Measurements from ENCODE around the gene GCH1.
"Not testable (repeated sequence)": the region's sequence is repeated elsewhere in the genome, so short reads cannot be mapped to it uniquely, and the experiment has no call there.

Gene GCH1

DNA sequence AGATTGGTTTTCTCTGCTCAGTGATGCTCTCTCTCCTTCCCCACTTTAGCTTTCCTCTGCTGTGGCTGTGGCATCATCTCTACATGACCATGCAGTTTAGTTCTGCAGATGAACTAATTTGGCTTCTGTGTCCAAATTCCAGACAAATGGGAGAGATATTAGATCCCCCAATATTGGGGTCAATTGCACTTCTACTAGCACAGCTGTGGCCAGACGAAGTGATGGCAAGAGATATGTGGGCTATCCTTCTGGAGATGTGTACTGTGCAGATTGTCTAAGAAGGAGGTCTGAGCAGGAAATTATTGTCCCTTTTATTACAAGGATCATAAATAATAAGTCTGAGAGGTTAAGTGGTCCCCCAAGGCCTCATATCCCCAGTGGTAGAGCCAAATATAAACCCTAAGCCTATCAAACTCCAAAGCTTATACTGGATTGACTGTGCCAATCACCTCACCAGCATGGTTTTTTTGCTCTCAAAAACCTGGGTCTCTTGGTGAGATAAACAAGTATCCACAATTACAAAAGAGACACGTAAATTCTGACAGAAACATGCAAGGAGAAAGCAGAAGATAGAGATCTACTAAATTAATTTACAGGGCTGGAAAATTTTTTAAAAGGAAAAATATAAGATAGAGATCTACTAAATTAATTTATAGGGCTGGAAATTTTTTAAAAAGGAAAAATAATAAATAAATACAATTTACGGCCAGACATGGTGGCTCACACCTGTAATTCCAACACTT lies 29.1 kb upstream of the GCH1 start:
- Histone ChIP-seq H3K9ac (no peak overlapping the region), H3K4me2 (ENCODE audit: low read length) (no peak overlapping the region), H3K79me2 (no peaks in the 10 kb centered on the region), H3K27ac (no peak overlapping the region), H3K4me1 (no peaks in the 10 kb centered on the region), H3K9me3 (ENCODE audit: control insufficient read depth, low read length) (no peaks in the 10 kb centered on the region), H3K36me3 (ENCODE audit: control insufficient read depth, insufficient read depth, low read length) (no peaks in the 10 kb centered on the region), H2AFZ (no peak overlapping the region), H3K27me3 (ENCODE audit: control insufficient read depth, insufficient read depth, low read length) (no peaks in the 10 kb centered on the region), H3K4me3 (ENCODE audit: low read depth, low read length) (no peak overlapping the region)
- TF ChIP-seq, protein P1, sequence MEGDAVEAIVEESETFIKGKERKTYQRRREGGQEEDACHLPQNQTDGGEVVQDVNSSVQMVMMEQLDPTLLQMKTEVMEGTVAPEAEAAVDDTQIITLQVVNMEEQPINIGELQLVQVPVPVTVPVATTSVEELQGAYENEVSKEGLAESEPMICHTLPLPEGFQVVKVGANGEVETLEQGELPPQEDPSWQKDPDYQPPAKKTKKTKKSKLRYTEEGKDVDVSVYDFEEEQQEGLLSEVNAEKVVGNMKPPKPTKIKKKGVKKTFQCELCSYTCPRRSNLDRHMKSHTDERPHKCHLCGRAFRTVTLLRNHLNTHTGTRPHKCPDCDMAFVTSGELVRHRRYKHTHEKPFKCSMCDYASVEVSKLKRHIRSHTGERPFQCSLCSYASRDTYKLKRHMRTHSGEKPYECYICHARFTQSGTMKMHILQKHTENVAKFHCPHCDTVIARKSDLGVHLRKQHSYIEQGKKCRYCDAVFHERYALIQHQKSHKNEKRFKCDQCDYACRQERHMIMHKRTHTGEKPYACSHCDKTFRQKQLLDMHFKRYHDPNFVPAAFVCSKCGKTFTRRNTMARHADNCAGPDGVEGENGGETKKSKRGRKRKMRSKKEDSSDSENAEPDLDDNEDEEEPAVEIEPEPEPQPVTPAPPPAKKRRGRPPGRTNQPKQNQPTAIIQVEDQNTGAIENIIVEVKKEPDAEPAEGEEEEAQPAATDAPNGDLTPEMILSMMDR (IDR thresholded peaks at IDR 0.05): no peak

DNA sequence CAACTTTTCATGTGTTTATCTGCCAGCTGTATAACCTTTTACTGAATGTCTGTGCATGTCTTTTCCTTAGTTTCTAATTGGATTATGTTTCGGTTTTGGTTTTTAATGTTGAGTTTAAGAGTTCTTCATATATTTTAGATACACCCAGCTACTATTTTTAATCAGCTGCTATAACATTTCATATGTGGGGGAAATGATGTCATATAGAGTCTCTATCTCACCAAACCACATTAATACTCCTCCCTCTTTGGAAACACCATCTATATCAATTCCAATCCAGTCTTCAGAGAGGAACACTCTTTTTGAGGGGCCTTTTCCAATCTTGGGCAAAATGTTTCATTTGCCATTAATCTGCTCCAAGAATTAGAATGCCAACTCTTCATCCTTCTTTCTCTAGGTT lies 28.5 kb upstream of the GCH1 start:
- no peaks in the 10 kb centered on the region for H3K9me3 ChIP-seq (ENCODE audit: control insufficient read depth, low read length)
- no peaks in the 10 kb centered on the region for H3K36me3 ChIP-seq (ENCODE audit: control insufficient read depth, insufficient read depth, low read length)
- no peak overlapping the region for H3K27ac ChIP-seq
- H3K4me2 ChIP-seq (ENCODE audit: low read length): no peak overlapping the region
- no peaks in the 10 kb centered on the region for H3K4me1 ChIP-seq
- no peak overlapping the region for H3K9ac ChIP-seq
- no peak overlapping the region for H3K4me3 ChIP-seq (ENCODE audit: low read depth, low read length)
- H2AFZ ChIP-seq: no peak overlapping the region
- no peaks in the 10 kb centered on the region for H3K79me2 ChIP-seq
- TF ChIP-seq, protein P1 (IDR thresholded peaks at IDR 0.05): no peak
- H3K27me3 ChIP-seq (ENCODE audit: control insufficient read depth, insufficient read depth, low read length): no peaks in the 10 kb centered on the region

DNA sequence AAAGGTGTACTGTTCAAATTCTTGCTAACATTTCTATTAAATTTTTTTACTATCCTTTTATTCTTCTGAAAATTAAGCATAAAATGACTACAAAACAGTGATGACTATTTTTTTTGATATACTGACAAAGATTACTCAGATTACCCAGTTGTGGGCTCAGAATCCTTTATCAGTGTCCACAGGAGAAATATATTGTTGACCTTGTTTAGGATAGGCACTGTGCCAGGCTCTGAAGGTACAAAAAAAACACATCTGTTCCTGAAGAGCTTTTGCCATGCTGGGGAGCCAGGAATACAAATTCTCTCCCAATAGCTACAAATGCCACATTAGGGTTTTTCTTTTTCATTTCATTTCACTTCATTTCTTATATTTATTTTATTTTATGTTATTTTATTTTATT lies 26.9 kb upstream of the GCH1 start:
- H3K79me2 ChIP-seq: no peaks in the 10 kb centered on the region
- H3K9ac ChIP-seq: no peak overlapping the region
- TF ChIP-seq, protein P1 (IDR thresholded peaks at IDR 0.05): no peak
- H3K9me3 ChIP-seq (ENCODE audit: control insufficient read depth, low read length): no peaks in the 10 kb centered on the region
- no peak overlapping the region for H3K27ac ChIP-seq
- no peak overlapping the region for H2AFZ ChIP-seq
- no peak overlapping the region for H3K4me3 ChIP-seq (ENCODE audit: low read depth, low read length)
- no peaks in the 10 kb centered on the region for H3K27me3 ChIP-seq (ENCODE audit: control insufficient read depth, insufficient read depth, low read length)
- no peaks in the 10 kb centered on the region for H3K4me1 ChIP-seq
- H3K4me2 ChIP-seq (ENCODE audit: low read length): no peak overlapping the region
- no peaks in the 10 kb centered on the region for H3K36me3 ChIP-seq (ENCODE audit: control insufficient read depth, insufficient read depth, low read length)

DNA sequence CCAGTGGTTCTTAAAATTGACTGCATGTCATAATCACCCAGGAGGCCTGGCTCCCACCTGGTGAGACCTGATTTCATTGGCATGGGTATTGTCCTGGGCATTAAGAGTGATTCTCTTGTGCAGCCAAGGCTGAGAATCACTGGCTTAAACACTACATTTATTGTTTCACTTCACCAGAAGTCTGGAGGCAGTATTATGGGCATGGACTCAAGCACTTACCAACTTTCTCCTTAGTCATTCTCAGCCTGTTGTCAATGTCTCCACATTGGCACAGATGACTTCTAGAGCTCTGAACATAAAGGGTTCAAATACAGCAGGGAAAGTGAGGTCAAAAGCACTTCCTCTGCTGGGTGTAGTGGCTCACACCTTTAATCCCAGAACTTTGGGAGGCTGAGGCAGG lies 25.6 kb upstream of the GCH1 start:
- no peak overlapping the region for H3K27ac ChIP-seq
- TF ChIP-seq, protein P1 (IDR thresholded peaks at IDR 0.05): no peak

DNA sequence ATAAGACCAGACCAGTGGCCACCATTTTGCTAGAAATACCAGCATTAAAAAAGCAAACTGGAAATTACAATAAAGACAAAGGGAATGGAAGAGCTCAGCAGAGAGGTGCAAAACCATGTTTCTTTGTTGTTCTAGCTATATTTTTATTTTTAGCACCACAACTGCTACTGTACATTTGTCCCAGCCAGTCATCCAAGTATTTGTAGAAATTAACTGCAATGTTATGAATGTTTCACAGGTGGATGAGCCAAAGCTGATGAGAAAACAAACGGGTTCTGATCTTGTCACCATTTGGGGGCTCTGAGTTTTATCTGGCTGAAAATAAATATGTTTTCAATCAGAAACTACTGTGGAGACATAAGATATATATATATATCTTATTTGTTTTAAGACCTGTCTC lies 24.9 kb upstream of the GCH1 start:
- Histone ChIP-seq H3K79me2 (no peaks in the 10 kb centered on the region), H3K27ac (no peak overlapping the region), H3K36me3 (ENCODE audit: control insufficient read depth, insufficient read depth, low read length) (no peaks in the 10 kb centered on the region), H3K4me3 (ENCODE audit: low read depth, low read length) (no peak overlapping the region), H2AFZ (no peak overlapping the region), H3K9me3 (ENCODE audit: control insufficient read depth, low read length) (no peaks in the 10 kb centered on the region), H3K27me3 (ENCODE audit: control insufficient read depth, insufficient read depth, low read length) (no peaks in the 10 kb centered on the region), H3K4me1 (no peaks in the 10 kb centered on the region), H3K9ac (no peak overlapping the region), H3K4me2 (ENCODE audit: low read length) (no peak overlapping the region)
- TF ChIP-seq, protein P1 (IDR thresholded peaks at IDR 0.05): no peak

More for the DNA sequence above, 25.6 kb upstream of the GCH1 start:
- no peaks in the 10 kb centered on the region for H3K4me1 ChIP-seq
- H3K9me3 ChIP-seq (ENCODE audit: control insufficient read depth, low read length): no peaks in the 10 kb centered on the region
- no peaks in the 10 kb centered on the region for H3K79me2 ChIP-seq
- H3K4me3 ChIP-seq (ENCODE audit: low read depth, low read length): no peak overlapping the region
- H3K36me3 ChIP-seq (ENCODE audit: control insufficient read depth, insufficient read depth, low read length): no peaks in the 10 kb centered on the region
- no peaks in the 10 kb centered on the region for H3K27me3 ChIP-seq (ENCODE audit: control insufficient read depth, insufficient read depth, low read length)
- H3K4me2 ChIP-seq (ENCODE audit: low read length): no peak overlapping the region
- H2AFZ ChIP-seq: no peak overlapping the region
- H3K9ac ChIP-seq: no peak overlapping the region

DNA sequence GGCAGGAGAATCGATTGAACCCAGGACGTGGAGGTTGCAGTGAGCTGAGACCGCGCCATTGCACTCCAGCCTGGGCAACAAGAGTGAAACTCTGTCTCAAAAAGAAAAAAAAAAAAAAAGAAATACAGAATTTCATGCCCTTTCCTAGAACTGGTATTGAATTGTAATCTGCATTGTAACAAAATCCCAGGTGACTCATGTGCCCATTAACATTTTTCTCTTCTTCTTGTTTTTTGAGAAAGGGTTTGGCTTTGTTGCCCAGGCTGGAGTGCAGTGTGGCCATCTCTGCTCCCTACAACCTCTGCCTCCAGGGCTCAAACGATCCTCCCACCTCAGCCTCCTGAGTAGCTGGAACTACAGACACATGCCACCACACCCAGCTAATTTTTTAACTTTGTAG lies 23.9 kb upstream of the GCH1 start:
- H3K36me3 ChIP-seq (ENCODE audit: control insufficient read depth, insufficient read depth, low read length); H3K4me3 ChIP-seq (ENCODE audit: low read depth, low read length); H2AFZ ChIP-seq; H3K79me2 ChIP-seq; H3K27ac ChIP-seq; H3K9ac ChIP-seq; H3K4me2 ChIP-seq (ENCODE audit: low read length); H3K9me3 ChIP-seq (ENCODE audit: control insufficient read depth, low read length); H3K4me1 ChIP-seq; H3K27me3 ChIP-seq (ENCODE audit: control insufficient read depth, insufficient read depth, low read length): not testable (repeated sequence)
